C4-2B (cell line): ENCODE data around the gene ZIC2.

Experiments used
- H3K27ac ChIP-seq: fragments of 450-650 bp; 2 replicates; pipeline ENCODE4 v1.5.1; 2017
- CTCF ChIP-seq: fragments of 450-650 bp; conservative IDR thresholded peaks from 2 replicates; pipeline ENCODE4 v1.5.1; 2017; ENCODE audit warnings: mild to moderate bottlenecking
- ZFX ChIP-seq: fragments of 450-650 bp; IDR thresholded peaks from 2 replicates; pipeline ENCODE4 v1.6.1; 2017

The ZIC2 gene

GRCh38 chr13:99982731-99983498 lies 1.3 kb downstream of the ZIC2 start:
- H3K27ac ChIP-seq = peak overlapping the region; percentile 85
- TF ChIP-seq ZFX (no peak), CTCF (no peak)

- H3K27ac ChIP-seq = peak overlapping the region; percentile 85
- TF ChIP-seq ZFX (no peak), CTCF (no peak)
These were observed 2.2 kb downstream of the ZIC2 start for GRCh38 chr13:99983499-99984401.

GRCh38 chr13:99984461-99985240 lies 3.1 kb downstream of the ZIC2 start:
- no peak overlapping the region for H3K27ac ChIP-seq
- TF ChIP-seq CTCF = no peak

GRCh38 chr13:99985241-99985874 lies 3.8 kb downstream of the ZIC2 start:
- no peak for TF ChIP-seq CTCF
- no peak for TF ChIP-seq ZFX

GRCh38 chr13:99985886-99986527 lies 4.4 kb downstream of the ZIC2 start:
- no peak for TF ChIP-seq CTCF
- TF ChIP-seq ZFX = no peak
- H3K27ac ChIP-seq = no peak overlapping the region

More at GRCh38 chr13:99985241-99985874, 3.8 kb downstream of the ZIC2 start:
- H3K27ac ChIP-seq = no peak overlapping the region

- H3K27ac ChIP-seq = no peak overlapping the region
- TF ChIP-seq ZFX (no peak), CTCF (no peak)
These were observed 5.2 kb downstream of the ZIC2 start for GRCh38 chr13:99986741-99987140.
